Body of pancreas (tissue), 4 donors: Measurements from ENCODE around the gene SNPH.

Experiments used
- POLR2A ChIP-seq, 3 donors: fragments of 450-650 bp; IDR thresholded peaks; one replicate each; pipeline ENCODE4 v1.6.1; 2016; ENCODE audit warnings: antibody characterized with exemption in 3 of 3, mild to moderate bottlenecking in 2 of 3
- TF ChIP-seq, protein P1 (sequence below), 7 experiments: fragments of 450-650 bp in 4 of 7; fragments of 200-600 bp in 3 of 7; sonication (generic) in 3 of 7; IDR thresholded peaks; one replicate each; pipeline ENCODE4 v1.5.1; 2016 to 2019; ENCODE audit warnings: antibody characterized with exemption in 7 of 7

- TF ChIP-seq, protein P1, sequence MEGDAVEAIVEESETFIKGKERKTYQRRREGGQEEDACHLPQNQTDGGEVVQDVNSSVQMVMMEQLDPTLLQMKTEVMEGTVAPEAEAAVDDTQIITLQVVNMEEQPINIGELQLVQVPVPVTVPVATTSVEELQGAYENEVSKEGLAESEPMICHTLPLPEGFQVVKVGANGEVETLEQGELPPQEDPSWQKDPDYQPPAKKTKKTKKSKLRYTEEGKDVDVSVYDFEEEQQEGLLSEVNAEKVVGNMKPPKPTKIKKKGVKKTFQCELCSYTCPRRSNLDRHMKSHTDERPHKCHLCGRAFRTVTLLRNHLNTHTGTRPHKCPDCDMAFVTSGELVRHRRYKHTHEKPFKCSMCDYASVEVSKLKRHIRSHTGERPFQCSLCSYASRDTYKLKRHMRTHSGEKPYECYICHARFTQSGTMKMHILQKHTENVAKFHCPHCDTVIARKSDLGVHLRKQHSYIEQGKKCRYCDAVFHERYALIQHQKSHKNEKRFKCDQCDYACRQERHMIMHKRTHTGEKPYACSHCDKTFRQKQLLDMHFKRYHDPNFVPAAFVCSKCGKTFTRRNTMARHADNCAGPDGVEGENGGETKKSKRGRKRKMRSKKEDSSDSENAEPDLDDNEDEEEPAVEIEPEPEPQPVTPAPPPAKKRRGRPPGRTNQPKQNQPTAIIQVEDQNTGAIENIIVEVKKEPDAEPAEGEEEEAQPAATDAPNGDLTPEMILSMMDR (IDR thresholded peaks at IDR 0.05), result no peak
- TF ChIP-seq POLR2A (IDR thresholded peaks at IDR 0.05), result no peak
Measured at GRCh38 chr20:1286267-1287024, 20.4 kb downstream of the SNPH start.
